Activated CD4-positive, alpha-beta T cell treated with anti-CD3 and anti-CD28 coated beads, Interleukin-2, Interleukin-4, amounts not matched to agents 100 ng/mL and 50 ng/mL, durations not matched to agents 16 hours and 8 hours (primary cell): ENCODE measurements around the gene PRELID3B.

Source experiments
- DNase-seq: peaks from one replicate; pipeline ENCODE4 v3.0.0-alpha.2; 2020; ENCODE audit warnings: low spot score

Gene PRELID3B

GRCh38 chr20:59042151-59042795 is at the start of gene PRELID3B:
TSS of gene PRELID3B (minus strand) at chr20:59042786. CDS start at chr20:59042730, 56 bp downstream.
- DNase-seq: no peak

DNA sequence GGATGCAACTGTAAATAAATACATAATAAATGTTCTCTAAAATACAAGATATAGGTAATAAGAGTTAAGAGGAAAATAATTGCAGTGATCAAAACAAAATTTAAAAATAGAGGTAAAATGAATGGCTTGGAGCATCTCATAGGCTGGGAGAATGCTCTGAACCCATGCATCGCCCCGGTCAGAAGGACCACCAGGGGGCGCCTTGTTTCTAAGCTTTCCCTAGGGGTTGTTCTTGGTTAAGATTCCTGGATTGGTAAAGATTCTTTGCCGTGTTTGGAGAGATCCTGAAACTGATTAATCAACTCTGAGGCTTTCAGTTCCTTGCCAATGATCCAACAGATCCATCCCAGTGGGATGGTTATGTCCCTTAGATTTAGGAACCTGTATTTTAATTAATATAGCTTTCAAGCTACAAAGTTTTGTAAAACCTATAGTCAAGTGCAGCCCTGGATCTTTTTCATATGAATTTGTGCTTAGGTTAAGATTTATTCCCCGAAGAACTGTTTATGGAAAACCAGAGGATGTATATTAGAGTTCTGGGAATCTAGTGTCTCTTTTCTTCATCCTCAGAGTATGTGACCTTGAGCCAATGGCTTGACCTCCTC is 45.3 kb upstream of the PRELID3B start:
- DNase-seq: peak; percentile 77

- DNase-seq: no peak
Measured at GRCh38 chr20:59086923-59087322, 44.3 kb upstream of the PRELID3B start.

GRCh38 chr20:59084041-59084850 is 41.7 kb upstream of the PRELID3B start:
- DNase-seq: no peak

- no peak for DNase-seq
Measured at GRCh38 chr20:59082981-59083380, 40.4 kb upstream of the PRELID3B start.

DNA sequence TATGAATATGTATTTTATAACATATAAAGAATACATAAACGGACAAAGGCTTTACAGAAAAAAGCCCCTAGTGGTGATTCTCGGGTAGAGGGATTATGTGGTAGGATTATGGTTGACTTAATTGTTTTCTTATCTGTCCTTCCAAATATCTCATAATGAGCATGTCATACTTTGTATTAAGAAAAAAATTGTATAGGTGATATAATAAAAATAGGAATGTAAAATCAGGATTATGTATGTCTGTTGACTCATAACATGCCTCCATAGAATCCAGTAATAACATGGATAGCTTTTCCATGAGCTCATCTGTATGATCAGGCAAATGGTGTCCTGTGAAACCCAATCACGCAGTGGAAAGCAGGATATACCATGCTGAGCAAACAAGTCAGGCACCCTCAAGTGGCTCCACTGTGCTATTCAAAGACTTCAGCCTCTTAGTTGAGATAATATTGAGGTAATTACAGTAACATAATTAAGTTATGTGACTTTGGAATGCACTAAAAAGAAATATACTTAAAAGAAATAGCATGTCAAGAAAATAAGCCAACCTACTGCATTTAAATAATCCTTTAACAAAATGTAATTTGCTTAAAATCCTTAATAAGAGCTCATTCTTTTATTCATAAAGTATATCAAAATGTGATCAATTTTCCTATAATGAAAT is 39.6 kb upstream of the PRELID3B start:
- no peak for DNase-seq

DNA sequence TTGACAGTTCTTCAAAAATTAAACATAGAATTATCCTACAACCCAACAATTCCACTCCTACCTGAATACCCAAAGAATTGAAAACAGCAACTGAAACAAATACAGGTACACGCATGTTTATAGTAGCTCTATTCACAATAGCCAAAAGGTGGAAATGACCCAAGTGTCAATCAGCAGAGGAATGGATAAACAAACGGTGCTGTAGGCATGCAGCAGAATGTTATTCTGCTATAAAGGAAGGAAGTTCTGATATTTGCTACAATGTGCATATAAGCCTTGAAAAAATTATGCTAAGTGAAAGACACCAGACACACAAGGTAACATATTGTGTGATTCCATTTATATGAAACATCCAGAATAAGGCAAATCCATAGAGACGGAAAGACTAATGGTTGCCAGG is 38.5 kb upstream of the PRELID3B start:
- DNase-seq: no peak

DNA sequence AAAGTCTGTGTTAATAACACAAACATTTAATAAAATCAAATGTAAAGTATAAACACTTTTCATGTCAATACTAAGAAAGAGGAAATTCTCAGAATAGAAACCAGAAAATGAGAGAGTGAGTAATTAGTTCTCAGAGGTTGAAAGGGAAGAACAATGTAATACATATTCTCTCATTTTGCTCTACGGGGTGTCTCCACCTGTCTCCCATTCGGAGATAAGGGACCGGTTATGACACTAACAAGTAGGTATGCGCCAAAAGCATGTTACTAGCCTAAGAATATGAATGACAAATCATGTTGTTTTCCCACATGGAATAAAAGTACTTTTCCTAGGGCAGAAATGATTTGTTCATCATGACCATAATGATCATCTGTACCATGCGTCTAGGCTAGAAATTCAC is 35.6 kb upstream of the PRELID3B start:
- peak; percentile 23 for DNase-seq

- no peak for DNase-seq
Measured at GRCh38 chr20:59077705-59078104, 35.1 kb upstream of the PRELID3B start.

DNA sequence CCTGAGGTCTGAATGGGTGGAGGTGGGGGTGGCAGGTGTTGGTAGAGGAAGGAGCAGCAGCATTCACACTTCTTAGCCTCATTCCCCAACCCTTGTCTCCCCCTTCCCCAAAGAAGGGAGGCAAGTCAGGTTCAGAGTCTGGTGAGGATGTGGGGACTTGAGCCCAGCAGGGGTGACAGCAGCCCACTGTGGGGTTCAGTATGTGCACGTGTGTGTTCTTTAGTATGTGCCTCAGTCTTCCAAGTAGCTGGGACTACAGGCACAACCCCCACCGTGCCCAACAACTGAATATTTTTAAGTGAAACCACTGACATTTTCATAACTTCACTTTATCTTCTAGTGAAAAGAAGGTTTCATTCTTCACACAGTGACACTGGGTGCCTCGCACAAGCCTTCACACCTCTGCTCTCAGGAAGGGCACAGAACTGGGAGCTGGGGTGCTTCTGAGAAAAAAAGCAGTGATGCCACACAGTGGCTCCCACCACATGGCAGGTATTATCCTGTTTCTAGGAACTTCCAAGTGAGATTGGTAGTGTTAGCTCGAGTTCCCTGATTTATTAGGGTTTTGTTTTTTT is 33.4 kb upstream of the PRELID3B start:
- peak; percentile 31 for DNase-seq

- peak; percentile 65 for DNase-seq
Measured at GRCh38 chr20:59074456-59074855, 31.9 kb upstream of the PRELID3B start.

DNA sequence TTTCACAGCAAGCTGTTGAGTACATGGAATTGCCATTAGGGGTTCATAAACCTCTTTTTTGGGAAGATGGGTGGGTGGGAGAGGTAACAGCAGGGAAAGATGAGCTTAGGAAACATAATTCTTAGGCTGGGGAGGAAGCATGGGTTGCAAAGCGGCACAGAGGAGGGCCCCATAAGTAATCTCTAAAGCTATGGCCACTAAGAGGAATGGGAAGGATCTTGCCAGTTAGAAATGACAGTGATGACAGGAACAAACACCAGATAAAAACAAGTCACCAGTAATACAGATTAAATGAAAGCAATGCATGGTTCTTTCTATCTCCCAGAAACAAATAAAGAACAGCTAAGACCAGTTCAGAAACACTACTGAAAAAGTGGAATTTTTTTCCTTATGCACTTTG is 31.0 kb upstream of the PRELID3B start:
- no peak for DNase-seq

DNA sequence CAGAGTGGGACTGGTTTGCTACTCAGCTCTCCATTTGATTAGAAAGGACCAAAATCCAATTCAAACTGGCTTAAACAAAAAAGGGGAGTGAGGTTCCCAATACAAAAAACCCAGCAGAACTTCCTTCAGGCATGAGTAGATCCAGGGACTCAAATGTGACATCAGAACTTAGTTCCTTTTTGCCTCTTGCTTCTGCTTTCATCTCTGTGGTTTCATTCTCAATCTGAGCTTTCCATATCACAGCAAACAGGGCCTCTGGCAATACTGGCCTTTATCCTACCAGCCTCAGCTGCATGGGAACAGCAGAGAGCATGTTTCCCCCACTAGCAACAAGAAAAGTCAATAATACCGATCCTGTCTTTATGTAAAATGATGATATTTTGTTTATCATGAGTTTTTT is 28.6 kb upstream of the PRELID3B start:
- DNase-seq: no peak

GRCh38 chr20:59069026-59069425 is 26.4 kb upstream of the PRELID3B start:
- no peak for DNase-seq

GRCh38 chr20:59068534-59068933 is 25.9 kb upstream of the PRELID3B start:
- DNase-seq: no peak

GRCh38 chr20:59064214-59064722 is 21.7 kb upstream of the PRELID3B start:
- DNase-seq: no peak

DNA sequence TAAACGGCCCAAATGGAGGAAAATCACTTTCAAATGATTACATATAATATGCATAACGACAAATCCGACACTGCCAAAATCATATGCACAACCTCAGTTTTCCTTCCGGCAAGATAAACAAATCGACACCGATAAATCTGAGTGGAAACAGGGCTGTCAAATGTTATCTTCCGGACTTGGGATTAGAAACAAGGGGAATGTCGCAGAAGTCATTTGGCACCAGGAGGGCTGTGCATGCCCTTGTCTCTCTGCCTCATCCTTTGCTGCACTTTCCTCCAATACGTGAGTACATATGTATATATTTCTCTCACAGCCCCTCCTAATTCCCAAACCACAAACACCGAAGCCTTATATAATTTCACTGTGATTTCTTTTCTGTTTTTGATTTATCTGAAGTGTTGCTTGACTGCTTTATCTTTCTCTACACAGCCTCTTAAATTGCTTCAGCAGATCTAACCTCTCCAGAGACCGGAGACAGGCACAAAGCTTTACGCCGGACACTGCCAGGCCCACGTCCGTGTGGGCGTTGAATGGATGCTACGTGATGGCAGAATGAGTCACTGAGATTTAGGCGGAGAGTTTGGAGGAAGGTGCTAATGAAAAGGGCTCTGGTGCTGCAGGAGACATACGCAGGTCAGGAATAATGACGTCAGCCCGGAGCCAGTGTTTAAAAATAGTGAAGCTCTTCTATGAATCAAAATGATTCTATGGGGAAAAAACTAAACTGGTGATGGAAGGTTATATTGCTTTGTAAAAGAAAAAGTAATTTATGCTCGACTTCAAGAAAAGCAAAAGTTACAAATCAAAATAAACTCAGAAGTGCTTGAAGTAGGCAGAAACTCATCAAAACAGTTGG is 21.0 kb upstream of the PRELID3B start:
- DNase-seq: no peak

DNA sequence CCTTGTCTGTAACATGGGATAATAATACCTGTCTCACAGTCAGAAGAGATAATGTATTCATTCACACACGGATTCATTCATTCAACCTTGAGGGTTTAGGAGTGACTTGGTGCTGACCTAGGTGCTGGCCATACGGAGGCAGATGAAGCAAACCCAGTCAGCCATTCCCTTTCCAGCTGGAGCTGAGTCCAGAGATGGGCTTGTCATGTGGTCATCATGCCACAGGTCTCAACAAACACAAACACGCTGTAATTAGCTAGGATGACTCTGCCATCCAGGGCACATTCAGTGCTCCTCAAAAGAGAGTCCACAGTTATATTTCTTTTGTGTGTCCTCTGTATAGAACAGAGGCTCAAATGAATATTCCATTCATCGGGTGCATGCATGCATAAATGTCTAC is 19.5 kb upstream of the PRELID3B start:
- DNase-seq: no peak

DNA sequence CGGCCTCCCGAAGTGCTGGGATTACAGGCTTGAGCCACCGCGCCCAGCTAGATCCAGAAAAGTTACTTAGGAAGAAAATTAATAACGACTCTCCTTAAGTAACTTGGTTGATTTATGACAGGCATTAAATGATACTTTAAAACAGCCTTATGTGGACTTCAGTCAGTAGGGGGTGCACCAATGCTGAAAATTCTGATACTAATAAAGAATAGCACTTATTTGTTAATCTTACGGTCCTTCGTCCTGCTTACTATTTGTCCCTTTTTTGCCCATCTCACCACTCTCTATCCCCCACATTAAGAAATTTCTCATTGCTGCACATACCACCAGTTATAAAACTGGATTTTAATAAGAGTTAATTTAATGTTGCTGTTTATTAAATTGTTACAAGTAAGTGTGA is 12.7 kb upstream of the PRELID3B start:
- no peak for DNase-seq

- no peak for DNase-seq
Measured at GRCh38 chr20:59051666-59052185, 9.1 kb upstream of the PRELID3B start.

GRCh38 chr20:59050437-59050836 is 7.9 kb upstream of the PRELID3B start:
- DNase-seq: no peak
